Left ventricle myocardium superior (tissue), 1 donor: ENCODE results near the gene PAX8. TPM values are rescaled to one million over a fixed set of nuclear protein-coding genes. Genes with fewer than 3 reads are reported as not detected.
"Not testable (repeated sequence)": the region's sequence is repeated elsewhere in the genome, so short reads cannot be mapped to it uniquely, and the experiment has no call there.

ENCODE experiments used
- ATAC-seq: fragments of 200-7000 bp; cut with Tn5 transposase; one replicate; pipeline ENCODE4 v1.9.1; 2020; ENCODE audit warnings: mild to moderate bottlenecking, moderate library complexity
- DNase-seq: peaks from one replicate; pipeline ENCODE4 v3.0.0-alpha.2; 2020
- intact Hi-C: fragments of 100-400 bp; cut with micrococcal nuclease; formaldehyde crosslinking; loops from one replicate; pipeline ENCODE4 v1.11.0; 2022
- total RNA-seq: library from RNA; stranded (reverse); fragmentation: NEBNext Ultra II Directional; extraction: Animal tissue kit (Norgen Biotek cat#: 25700); gene quantifications from one replicate; pipeline ENCODE4 v1.2.1, GENCODE V29; 2021
- donor health status: DM: no; HTN: yes; CAD: no; lungs with severe emphysema.

The PAX8 gene
- total RNA-seq, 1 donor from 2014 or later: 0.30 TPM

GRCh38 chr2:113245276-113245711 is 33.4 kb downstream of the PAX8 start:
- DNase-seq (no peak), ATAC-seq (no peak)
- intact Hi-C loops: loop anchor here (10.0 kb wide), 1 partner anchor 120 kb away; no protein-coding TSS in a partner anchor

DNA sequence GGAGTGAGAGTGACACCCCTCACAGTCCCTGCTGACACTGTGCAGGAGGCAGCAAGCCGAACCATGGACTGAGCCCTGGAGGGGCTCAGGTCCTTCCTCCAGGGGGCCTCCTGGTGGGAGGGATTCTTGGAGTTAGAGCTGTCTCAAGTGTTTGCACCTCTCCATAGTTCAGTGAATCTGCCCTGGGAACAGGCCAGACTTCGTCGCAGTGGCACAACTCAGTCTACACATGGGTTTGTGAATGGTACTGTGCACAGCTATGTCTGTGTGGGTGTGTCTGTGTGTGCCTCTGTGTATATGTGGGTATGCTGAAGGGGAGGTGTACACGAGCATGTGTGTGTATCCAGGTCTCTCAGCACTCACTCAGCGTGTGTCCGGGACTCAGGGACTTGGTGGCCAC is 36.4 kb downstream of the PAX8 start:
- intact Hi-C loops: loop anchor here (10.0 kb wide), 1 partner anchor 122 kb away; no protein-coding TSS in a partner anchor
- DNase-seq (no peak), ATAC-seq (no peak)

DNA sequence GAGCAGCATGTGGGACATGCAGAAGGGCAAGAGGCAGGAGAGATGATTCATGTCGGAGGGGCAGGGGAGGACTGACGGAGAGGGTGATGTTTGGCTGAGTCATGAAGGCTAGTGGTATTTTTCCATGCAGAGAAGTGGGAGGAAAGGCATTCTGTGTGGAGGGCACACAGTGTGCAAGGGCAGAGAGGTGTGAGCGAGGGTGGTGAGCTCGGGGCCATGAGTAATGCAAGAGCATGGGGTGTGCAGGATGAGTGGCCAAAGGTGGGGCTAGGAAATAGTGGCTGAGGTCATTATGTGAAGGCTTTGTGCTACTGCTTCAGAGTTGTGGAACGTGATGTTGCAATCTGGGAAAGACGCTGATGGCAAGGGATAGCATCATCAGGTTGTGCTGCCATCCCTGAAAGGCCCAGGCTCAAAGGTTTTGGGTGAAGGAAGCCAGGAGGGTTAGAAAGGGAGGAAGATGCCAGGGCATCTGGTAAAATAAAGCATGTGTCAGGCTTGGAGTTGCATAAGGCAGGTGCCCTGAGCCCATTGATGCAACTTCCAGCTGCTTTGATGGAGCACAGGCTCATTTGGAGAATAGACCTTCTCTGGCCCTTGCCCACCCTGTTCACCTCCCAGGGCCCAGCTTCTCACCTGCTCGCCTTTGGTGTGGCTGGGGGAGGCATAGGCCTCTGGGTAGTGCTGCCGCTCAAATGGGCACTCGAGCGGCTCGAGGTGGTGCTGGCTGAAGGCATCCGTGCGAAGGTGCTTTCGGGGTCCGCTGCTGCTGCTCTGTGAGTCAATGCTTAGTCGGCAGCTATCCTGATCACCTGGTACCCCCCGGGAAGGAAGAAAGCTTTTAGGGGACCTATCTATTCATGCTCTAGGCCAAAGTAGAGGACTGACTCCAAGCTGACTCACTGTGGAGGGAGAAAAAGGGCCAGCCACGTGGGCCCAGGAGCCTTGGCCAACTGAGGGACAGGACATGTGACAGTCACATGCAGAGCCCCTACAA is 37.5 kb downstream of the PAX8 start:
- intact Hi-C loops: loop anchor here (10.0 kb wide), 1 partner anchor 124 kb away; no protein-coding TSS in a partner anchor
- ATAC-seq (peak; percentile 85), DNase-seq (peak; percentile 59)

GRCh38 chr2:113240150-113240914 is 38.4 kb downstream of the PAX8 start:
- intact Hi-C loops: loop anchor here (10.0 kb wide), 1 partner anchor 124 kb away; no protein-coding TSS in a partner anchor

GRCh38 chr2:113238871-113239839 is 39.6 kb downstream of the PAX8 start:
- ATAC-seq (no peak), DNase-seq (no peak)
- intact Hi-C loops: no loop called here

More at GRCh38 chr2:113240150-113240914, 38.4 kb downstream of the PAX8 start:
- ATAC-seq: peak; percentile 81
- DNase-seq: peak; percentile 95

- ATAC-seq (no peak), DNase-seq (no peak)
- intact Hi-C loops: no loop called here
These were observed 41.0 kb downstream of the PAX8 start for GRCh38 chr2:113237604-113238160.

GRCh38 chr2:113236367-113237159 is 42.2 kb downstream of the PAX8 start:
- DNase-seq (no peak), ATAC-seq (no peak)
- intact Hi-C loops: no loop called here

DNA sequence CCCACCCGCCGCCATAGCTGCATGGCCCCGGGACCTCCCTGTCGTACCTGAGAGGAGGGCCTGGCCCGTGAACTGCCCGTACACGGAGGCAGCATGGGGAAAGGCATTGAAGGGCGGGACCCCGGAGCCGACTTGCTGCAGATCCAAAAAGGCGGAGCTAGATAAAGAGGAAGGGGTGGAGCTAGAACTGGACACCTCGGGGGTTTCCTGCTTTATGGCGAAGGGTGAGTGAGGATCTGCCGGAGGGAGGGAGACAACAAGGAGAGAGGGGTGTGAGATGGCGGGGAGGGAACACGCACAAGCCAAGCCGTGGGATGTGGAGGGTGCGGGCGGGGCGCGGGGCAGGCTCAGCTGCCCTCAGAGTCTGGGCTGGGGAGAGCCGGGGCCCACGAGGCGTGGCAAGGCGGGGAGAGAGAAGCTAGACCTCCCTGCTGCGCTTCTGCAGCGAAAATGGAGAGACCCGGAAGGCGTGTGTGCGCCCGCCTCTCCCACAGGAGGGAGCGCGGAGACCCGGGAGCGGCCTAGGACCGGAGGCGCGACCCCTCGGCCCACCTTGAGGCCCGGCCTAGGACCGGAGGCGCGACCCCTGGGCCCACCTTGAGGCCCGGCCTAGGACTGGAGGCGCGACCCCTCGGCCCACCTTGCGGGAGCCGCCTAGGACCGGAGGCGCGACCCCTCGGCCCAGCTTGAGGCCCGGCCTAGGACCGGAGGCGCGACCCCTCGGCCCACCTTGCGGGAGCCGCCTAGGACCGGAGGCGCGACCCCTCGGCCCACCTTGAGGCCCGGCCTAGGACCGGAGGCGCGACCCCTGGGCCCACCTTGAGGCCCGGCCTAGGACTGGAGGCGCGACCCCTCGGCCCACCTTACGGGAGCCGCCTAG is 43.1 kb downstream of the PAX8 start:
- peak; percentile 55 for DNase-seq
- intact Hi-C loops: not testable (repeated sequence)

DNA sequence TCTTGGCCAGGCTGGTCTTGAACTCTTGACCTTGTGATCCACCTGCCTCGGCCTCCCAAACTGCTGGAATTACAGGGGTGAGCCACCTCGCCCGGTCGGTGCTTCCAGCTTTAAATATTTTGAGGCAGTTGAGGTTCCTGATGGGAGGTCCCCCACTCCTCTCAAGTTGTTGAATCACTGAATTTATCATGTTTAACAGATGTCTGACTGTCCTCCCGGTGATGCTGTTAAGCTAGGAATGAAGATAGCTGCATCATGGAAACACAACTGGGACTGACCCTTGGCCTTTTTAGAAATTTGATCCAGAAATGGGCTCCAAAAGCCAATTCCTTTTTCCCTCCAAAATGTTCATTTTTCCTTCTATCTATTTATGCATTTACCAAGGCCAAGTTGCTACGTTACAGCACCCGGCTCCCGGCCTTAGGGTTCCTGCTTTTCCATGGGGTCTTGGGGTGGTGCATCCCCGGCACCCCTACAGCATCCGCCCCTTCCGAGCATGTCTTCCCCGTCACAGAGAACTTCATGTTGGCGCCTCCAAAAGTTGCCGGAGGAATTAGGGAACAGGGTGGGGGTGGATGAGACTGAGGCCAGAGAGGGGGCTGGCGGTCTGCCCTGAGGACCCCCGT is 43.9 kb downstream of the PAX8 start:
- no peak for DNase-seq
- ATAC-seq: no peak
- intact Hi-C loops: no loop called here

More for the DNA sequence above, 43.1 kb downstream of the PAX8 start:
- peak; percentile 66 for ATAC-seq

- intact Hi-C loops: no loop called here
- DNase-seq: peak; percentile 47
- ATAC-seq: peak; percentile 7
These were observed 44.8 kb downstream of the PAX8 start for GRCh38 chr2:113233593-113234550.

DNA sequence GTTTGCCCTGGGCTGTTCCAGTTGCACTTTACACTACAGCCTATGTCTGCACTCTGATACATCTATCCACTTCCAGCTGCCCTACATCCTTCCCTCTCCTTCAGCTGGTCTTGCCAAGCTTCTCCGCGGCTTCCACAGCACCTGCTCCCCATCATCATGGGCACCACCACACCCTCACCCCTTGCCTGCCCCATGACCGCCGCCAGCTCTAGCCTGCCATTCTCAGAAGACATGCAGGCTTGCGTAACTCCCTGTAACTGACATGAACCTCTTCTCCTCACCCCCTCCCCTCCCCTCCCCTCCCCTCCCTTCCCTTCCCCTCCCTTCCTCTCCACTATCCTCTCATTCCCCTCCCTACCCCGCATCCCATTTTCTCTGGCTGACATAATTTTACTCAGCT is 46.0 kb downstream of the PAX8 start:
- ATAC-seq (no peak), DNase-seq (no peak)
- intact Hi-C loops: no loop called here

DNA sequence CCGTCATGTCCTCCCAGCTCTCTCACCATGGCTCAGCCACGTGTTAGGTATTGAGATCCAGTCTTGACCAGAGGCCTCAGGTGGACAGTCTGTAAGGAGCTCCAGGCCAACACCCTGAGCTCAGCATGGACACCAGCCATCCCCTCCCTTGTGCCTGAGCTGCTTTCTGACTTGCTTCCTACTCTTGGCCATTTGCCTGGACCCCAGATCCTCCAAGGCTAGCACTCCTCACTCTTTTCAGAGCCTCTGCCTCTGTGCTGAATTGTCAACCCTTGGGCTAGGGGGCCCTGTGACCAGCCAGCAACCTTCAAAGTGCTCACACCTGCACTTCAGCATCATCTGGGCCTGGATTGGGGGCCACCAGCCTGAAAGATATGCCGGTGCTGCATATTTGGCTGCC is 46.6 kb downstream of the PAX8 start:
- intact Hi-C loops: no loop called here
- ATAC-seq (no peak), DNase-seq (no peak)

DNA sequence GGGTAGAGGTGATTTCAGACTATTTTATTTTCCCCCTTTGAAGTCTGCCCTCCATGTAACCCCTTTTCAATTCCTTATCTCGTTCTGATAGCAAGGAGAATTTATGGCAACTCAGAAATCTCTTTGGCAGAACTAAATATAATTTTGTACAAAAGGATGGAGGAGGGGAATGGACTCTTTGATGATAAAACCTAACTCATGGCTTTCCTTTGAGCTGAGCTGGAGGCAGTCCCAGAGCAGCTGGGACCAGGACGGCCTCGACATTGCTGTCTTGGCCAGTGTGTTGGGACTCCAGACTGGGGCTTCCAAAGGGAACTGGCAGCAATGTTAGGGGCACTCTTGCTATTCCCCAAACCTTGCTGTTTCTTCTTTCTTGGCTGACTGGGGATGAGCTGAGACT is 47.7 kb downstream of the PAX8 start:
- no peak for DNase-seq
- ATAC-seq: peak; percentile 57
- intact Hi-C loops: no loop called here

- ATAC-seq (no peak), DNase-seq (no peak)
- intact Hi-C loops: no loop called here
These were observed 48.2 kb downstream of the PAX8 start for GRCh38 chr2:113230531-113230930.

DNA sequence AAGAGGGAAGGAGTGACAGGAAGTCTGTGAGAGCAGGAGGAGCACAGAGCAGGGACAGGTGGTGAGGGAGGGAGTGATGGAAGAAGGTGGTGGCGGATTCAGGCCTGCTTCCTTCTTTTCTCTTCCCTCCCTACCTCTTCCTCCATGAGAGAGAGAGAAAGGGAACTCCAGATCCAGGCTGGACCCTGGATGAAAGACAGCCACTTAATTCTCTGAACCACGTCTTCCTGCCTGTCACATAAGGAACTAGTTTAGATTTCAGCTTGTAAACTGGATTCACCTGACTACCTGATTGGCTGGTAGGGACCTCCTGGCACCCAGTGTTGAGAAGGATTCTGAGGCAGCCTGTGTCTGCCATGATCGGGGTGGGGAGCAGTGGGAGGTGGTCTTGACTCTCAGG is 48.9 kb downstream of the PAX8 start:
- intact Hi-C loops: no loop called here
- ATAC-seq (no peak), DNase-seq (no peak)
